GM21447 (cell line): ENCODE measurements around the gene RYR2.
"Not testable (repeated sequence)": the region's sequence is repeated elsewhere in the genome, so short reads cannot be mapped to it uniquely, and the experiment has no call there.

Experiments
- ATAC-seq: cut with Tn5 transposase; IDR thresholded peaks from one replicate; pipeline ENCODE4 v1.9.1; 2021; ENCODE audit not compliant: unreplicated experiment

The RYR2 gene

GRCh38 chr1:237832858-237833257 lies 790.9 kb downstream of the RYR2 start:
- ATAC-seq = no peak

GRCh38 chr1:237834048-237834447 lies 792.1 kb downstream of the RYR2 start:
- no peak for ATAC-seq

- ATAC-seq = no peak
Observed at GRCh38 chr1:237834461-237834860, 792.5 kb downstream of the RYR2 start.

- ATAC-seq = no peak
Observed at GRCh38 chr1:237838320-237838719, 796.3 kb downstream of the RYR2 start.

- ATAC-seq = no peak
Observed at GRCh38 chr1:237838904-237839534, 797.0 kb downstream of the RYR2 start.

GRCh38 chr1:237841485-237841884 lies 799.5 kb downstream of the RYR2 start:
- no peak for ATAC-seq

- not testable (repeated sequence) for ATAC-seq
Observed at GRCh38 chr1:237843516-237843915, 801.5 kb downstream of the RYR2 start.

GRCh38 chr1:237851210-237851845 lies 809.3 kb downstream of the RYR2 start:
- ATAC-seq = no peak

- ATAC-seq = no peak
Observed at GRCh38 chr1:237852342-237852741, 810.4 kb downstream of the RYR2 start.

GRCh38 chr1:237857455-237857854 lies 815.5 kb downstream of the RYR2 start:
- no peak for ATAC-seq

GRCh38 chr1:237858992-237859391 lies 817.0 kb downstream of the RYR2 start:
- no peak for ATAC-seq

- ATAC-seq = no peak
Observed at GRCh38 chr1:237861944-237862343, 820.0 kb downstream of the RYR2 start.

GRCh38 chr1:237863234-237863633 lies 821.2 kb downstream of the RYR2 start:
- no peak for ATAC-seq

GRCh38 chr1:237864338-237865244 lies 822.6 kb downstream of the RYR2 start:
- no peak for ATAC-seq

- ATAC-seq = no peak
Observed at GRCh38 chr1:237867380-237867888, 825.5 kb downstream of the RYR2 start.

GRCh38 chr1:237868817-237869600 lies 827.0 kb downstream of the RYR2 start:
- ATAC-seq = no peak

GRCh38 chr1:237873487-237874211 lies 831.7 kb downstream of the RYR2 start:
- no peak for ATAC-seq

- no peak for ATAC-seq
Observed at GRCh38 chr1:237875291-237875690, 833.3 kb downstream of the RYR2 start.

- ATAC-seq = no peak
Observed at GRCh38 chr1:237877631-237878030, 835.6 kb downstream of the RYR2 start.

- no peak for ATAC-seq
Observed at GRCh38 chr1:237878406-237878805, 836.4 kb downstream of the RYR2 start.
